Measurements from ENCODE around the gene TMEM151B.

GRCh38 chr6:44292661-44293365 lies 22.6 kb downstream of the TMEM151B start:
- TF ChIP-seq SUZ12 (IDR thresholded peaks at IDR 0.05; ENCODE audit: extremely low read depth, insufficient read depth, insufficient read length) = no peak
- TF ChIP-seq ZNF274 (IDR thresholded peaks at IDR 0.05; ENCODE audit: low read depth, low read length) = no peak
